ENCODE results near the gene PCDH19.

DNA sequence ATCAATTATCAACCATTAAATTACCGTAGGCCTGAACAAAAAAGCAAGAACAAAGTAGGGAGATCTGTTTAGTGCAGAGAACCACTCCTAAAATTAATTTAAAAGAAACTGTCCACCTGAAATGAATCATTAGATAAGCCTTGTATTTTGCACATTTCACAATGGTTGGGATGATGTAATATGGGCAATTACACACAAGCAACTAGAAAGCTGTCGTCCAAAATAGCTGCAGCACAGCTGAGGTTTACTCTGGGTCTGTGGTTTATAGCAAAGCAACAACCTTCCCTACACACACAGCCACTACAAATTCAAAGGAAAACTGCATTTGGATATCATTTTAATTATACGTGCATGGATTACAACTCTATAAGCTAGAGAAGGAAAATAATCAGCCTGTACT lies 28.5 kb downstream of the PCDH19 start:
- TF ChIP-seq EP300 (IDR thresholded peaks at IDR 0.05; ENCODE audit: borderline replicate concordance in 1 of 2, low read depth in 1 of 2, low read length in 1 of 2) (no peak), CHD2 (IDR thresholded peaks at IDR 0.05; ENCODE audit: low read length, partially characterized antibody) (no peak), RAD21 (IDR thresholded peaks at IDR 0.05; ENCODE audit: low read length) (no peak)
- TF ChIP-seq, protein P1, sequence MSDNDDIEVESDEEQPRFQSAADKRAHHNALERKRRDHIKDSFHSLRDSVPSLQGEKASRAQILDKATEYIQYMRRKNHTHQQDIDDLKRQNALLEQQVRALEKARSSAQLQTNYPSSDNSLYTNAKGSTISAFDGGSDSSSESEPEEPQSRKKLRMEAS (IDR thresholded peaks at IDR 0.05; ENCODE audit: low read depth): no peak
- TF ChIP-seq, protein P2, sequence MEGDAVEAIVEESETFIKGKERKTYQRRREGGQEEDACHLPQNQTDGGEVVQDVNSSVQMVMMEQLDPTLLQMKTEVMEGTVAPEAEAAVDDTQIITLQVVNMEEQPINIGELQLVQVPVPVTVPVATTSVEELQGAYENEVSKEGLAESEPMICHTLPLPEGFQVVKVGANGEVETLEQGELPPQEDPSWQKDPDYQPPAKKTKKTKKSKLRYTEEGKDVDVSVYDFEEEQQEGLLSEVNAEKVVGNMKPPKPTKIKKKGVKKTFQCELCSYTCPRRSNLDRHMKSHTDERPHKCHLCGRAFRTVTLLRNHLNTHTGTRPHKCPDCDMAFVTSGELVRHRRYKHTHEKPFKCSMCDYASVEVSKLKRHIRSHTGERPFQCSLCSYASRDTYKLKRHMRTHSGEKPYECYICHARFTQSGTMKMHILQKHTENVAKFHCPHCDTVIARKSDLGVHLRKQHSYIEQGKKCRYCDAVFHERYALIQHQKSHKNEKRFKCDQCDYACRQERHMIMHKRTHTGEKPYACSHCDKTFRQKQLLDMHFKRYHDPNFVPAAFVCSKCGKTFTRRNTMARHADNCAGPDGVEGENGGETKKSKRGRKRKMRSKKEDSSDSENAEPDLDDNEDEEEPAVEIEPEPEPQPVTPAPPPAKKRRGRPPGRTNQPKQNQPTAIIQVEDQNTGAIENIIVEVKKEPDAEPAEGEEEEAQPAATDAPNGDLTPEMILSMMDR (IDR thresholded peaks at IDR 0.05): no peak
